Endothelial cell of umbilical vein (primary cell): Measurements from ENCODE around the gene MCM5.

Experiments used
- CTCF ChIP-seq, 2 donors: IDR thresholded peaks; 1 replicate in 1 of 2; 2 replicates in 1 of 2; pipeline ENCODE4 v1.5.1; 2011; ENCODE audit warnings: low read length in 2 of 2, mild to moderate bottlenecking in 2 of 2, moderate library complexity in 2 of 2, control low read depth in 1 of 2, inconsistent platforms in 1 of 2, low read depth in 1 of 2; ENCODE audit not compliant: insufficient read depth in 1 of 2; ENCODE audit errors: extremely low read depth in 1 of 2
- EZH2 ChIP-seq: IDR thresholded peaks from 2 replicates; pipeline ENCODE4 v1.6.1; 2012; ENCODE audit warnings: borderline replicate concordance, low read depth, mild to moderate bottlenecking, moderate library complexity, low read length, inconsistent platforms; ENCODE audit not compliant: severe bottlenecking
- GATA2 ChIP-seq: IDR thresholded peaks from 2 replicates; pipeline ENCODE4 v1.7.0; 2011; ENCODE audit warnings: low read depth, mild to moderate bottlenecking, moderate library complexity, mixed read lengths, low read length; ENCODE audit not compliant: insufficient read length, insufficient read depth
- JUN ChIP-seq: IDR thresholded peaks from 2 replicates; pipeline ENCODE4 v1.6.1; 2011; ENCODE audit warnings: borderline replicate concordance, low read depth; ENCODE audit not compliant: insufficient read length, insufficient read depth
- MYC ChIP-seq: IDR thresholded peaks from one replicate; pipeline ENCODE4 v1.6.1; 2011; ENCODE audit warnings: mild to moderate bottlenecking, low read depth, low read length
- POLR2A ChIP-seq: IDR thresholded peaks from 2 replicates; pipeline ENCODE4 v1.6.1; 2012; ENCODE audit warnings: low read depth, mild to moderate bottlenecking, control low read depth, low read length
- POLR2AphosphoS5 ChIP-seq: IDR thresholded peaks from 2 replicates; pipeline ENCODE4 v1.6.1; 2012; ENCODE audit warnings: low read depth, mild to moderate bottlenecking, control low read depth, low read length, moderate library complexity; ENCODE audit not compliant: insufficient read depth
- TF ChIP-seq, protein P1 (sequence below): IDR thresholded peaks from 2 replicates; pipeline ENCODE4 v1.6.1; 2011; ENCODE audit not compliant: insufficient read depth, insufficient read length

GRCh38 chr22:35376728-35377472 lies 23.0 kb upstream of the MCM5 start:
- TF ChIP-seq CTCF (IDR thresholded peaks at IDR 0.05; ENCODE audit: extremely low read depth in 1 of 2, insufficient read depth in 1 of 2, low read depth in 1 of 2, low read length in 2 of 2): no peak
- TF ChIP-seq POLR2AphosphoS5: peak; percentile 80
- peak; percentile 39 for TF ChIP-seq POLR2A
- no peak for TF ChIP-seq EZH2
- TF ChIP-seq, protein P1, sequence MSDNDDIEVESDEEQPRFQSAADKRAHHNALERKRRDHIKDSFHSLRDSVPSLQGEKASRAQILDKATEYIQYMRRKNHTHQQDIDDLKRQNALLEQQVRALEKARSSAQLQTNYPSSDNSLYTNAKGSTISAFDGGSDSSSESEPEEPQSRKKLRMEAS: peak; percentile 62
- peak; percentile 89 for TF ChIP-seq MYC
- no peak for TF ChIP-seq GATA2
- TF ChIP-seq JUN: peak; percentile 70
